ENCODE results near the gene ZNF423.
A peak's percentile ranks its signal among the peaks of the same experiment; 100 is the strongest.
"Not testable (repeated sequence)": the region's sequence is repeated elsewhere in the genome, so short reads cannot be mapped to it uniquely, and the experiment has no call there.

Gene ZNF423

GRCh38 chr16:49581630-49582298, 274.1 kb downstream of the ZNF423 start:
- no peak for DNase-seq (ENCODE audit: low spot score)

DNA sequence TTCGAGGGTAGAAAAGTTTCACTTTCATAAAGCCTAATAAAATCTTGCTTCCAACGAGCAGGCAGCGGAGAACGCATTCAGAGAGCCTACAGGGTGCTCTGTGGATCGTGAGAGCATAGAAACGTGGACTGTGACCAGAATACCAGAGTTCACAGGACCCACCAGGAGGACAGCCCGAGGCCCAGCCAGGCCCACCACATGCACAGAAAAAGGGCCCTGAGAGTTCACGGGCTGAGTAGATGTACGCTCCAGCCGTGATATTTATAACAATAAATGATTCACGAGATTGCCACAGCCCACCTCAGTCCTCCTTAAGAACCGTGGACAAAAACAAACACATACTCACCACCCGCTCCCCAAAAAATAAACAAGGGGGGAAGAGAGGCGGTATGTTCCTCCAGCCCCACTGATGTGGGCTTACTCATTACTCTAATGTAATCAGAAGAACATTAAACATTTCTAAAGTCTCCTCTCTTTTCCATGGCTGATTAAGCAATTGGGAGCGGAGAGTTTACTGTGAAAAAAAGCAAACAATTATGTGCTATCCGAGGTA, 275.1 kb downstream of the ZNF423 start:
- DNase-seq (ENCODE audit: low spot score) = no peak

DNA sequence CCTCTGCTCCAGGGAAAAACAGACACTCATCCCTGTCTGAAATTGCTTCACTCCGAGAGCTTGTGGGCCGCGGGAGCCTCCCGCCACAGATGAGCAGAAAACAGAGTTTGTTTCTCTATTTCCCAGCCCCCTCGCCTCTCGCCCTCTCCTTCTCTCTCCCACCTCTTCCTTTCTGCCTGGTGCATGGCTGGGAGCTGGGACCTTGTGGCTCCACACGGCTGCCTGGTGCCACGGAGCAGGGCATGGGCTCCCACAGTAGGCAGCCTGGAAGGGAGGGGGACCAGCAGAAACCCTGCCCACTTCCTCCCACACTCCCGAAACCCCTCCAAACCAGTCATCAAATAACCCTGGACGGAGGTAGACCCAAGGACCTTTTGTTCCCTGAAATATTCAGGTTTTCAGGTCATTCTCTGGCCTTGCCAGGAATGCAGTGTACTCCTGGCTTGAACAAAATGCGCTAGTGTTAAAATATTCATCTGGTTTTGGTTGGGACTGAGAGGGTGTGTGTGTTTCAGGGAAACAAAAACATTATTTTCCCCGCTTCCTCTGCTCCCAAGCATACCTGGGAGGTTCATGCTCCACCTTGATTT, 277.4 kb downstream of the ZNF423 start:
- no peak for DNase-seq (ENCODE audit: low spot score)

DNA sequence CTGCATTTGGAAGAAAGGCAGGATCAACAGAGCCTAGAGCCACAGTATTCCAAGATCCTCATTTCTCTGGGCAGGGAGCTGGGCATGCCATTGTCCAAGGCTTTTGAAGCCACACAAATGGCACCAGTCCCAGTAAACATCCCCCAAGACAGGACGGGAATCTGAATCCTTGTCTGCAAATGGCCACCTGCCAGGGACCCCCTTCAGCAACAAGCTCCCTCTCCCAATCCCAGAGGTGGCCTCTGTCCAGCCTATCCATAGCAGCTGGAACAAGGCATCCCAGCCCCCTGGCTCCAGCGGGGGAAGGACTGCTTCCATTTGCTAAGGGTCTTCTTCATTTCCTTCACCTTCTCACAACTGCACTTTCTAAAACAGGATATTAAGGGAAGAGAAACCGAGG, 277.9 kb downstream of the ZNF423 start:
- no peak for DNase-seq (ENCODE audit: low spot score)

DNA sequence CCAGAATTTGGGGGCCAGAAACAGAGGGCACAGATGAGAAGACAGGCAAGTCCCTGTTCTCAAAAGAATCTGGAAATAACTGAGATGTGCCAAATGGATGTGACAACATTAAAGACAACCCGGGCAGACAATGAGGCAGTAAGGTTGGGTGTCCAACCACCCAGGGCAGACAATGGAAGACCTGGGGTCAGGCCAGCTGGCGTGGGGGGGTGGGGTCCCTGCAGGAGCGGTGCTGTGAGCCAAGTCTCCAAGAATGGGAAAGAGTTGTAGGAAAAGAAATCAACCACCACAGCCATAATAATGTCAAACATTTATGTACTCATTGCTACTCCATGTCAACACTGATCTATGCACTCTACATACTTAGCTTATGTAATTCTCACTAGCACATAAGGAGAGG, 279.0 kb downstream of the ZNF423 start:
- no peak for DNase-seq (ENCODE audit: low spot score)

DNA sequence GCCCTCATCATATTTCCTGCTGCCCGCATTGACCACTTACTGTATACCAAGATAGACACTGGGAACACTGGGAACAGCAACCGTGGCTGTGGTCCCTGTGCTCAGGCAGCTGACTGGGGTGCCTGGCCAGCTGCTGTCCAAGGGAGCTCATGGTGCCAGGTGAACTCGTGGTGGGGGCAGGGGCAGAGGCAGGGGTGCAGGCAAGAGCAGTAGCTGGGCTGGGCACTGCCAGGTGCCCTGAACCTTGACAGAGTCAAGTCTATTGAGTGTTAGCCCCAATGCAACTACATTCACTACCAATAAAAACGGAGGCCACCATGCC, 279.8 kb downstream of the ZNF423 start:
- DNase-seq (ENCODE audit: low spot score) = no peak

GRCh38 chr16:49575346-49576172, 280.4 kb downstream of the ZNF423 start:
- peak; percentile 84 for DNase-seq (ENCODE audit: low spot score)

DNA sequence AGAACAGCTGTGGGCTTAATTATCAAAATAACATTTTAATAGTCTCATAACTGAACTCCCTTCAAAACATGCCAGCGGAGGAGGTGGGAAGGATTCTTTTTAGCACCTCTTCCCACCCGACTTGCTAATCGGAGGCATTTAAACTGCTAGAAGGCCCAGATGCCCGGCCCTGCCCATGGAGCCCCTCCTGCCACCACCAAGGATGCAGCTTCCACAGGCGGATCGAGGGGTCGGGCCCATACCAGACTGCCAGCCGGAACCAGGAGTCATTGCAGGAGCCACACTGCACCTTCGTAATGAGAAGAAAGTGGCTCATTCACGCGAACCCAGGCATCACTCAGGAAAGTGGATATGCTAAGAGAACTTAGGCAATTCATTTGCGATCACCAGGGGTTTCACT, 281.1 kb downstream of the ZNF423 start:
- DNase-seq (ENCODE audit: low spot score) = no peak

DNA sequence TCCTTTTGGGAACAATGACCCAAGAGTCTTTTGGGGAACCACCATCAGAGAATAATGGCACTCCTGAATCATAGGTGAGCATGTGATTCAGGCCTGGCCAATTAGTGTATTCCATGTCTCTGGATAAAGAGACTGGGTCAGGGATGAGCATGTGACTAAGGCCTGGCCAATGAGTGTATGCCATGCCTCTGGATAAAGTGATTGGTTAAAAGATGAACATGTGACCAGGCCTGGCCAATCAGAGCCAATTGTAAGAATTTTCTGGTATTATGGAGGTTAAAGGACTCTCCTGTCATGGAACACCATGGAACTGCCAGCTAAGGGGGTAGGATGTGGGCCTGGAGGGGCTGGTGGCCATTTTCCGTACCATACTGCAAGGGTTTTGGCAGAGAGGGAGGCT, 288.0 kb downstream of the ZNF423 start:
- DNase-seq (ENCODE audit: low spot score) = no peak

DNA sequence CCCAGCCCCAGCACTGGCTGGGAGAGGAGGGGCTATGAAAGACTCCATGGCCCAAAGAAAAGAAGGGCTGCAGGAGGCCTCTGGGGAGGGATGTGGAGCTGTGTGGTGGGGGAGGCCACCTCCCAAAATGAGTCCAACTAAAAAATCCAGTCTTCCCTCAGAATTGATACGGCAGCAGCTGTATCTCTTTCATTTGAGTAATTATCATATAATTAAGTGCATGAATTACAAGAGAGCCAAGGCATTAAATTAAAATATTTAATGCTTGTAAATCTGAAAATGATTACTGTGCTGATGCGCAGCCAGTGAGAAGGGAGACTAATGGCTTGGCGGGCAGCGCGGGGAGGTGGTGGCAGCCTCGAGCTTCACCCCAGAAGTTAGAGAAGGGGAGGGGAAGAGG, 289.5 kb downstream of the ZNF423 start:
- DNase-seq (ENCODE audit: low spot score) = no peak

GRCh38 chr16:49564496-49565229, 291.2 kb downstream of the ZNF423 start:
- no peak for DNase-seq (ENCODE audit: low spot score)

DNA sequence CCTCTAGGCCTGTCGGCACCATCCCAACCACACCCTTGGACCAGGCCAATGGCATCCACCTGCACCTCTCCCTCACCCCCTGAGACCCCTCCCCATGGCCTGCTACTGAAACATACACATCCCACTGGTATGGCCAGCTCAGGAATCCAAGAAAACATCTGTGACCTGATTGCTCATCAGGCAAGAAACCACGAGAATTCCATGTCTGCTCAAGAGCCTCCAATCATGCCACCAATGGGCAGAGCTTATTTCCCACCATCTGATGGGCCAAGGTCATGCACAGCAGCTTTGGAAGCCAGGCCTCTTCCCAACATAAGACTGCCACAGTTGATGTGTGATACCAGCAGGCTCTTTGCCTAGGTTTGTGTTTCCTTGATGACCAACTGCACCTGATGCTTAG, 292.2 kb downstream of the ZNF423 start:
- DNase-seq (ENCODE audit: low spot score) = no peak

DNA sequence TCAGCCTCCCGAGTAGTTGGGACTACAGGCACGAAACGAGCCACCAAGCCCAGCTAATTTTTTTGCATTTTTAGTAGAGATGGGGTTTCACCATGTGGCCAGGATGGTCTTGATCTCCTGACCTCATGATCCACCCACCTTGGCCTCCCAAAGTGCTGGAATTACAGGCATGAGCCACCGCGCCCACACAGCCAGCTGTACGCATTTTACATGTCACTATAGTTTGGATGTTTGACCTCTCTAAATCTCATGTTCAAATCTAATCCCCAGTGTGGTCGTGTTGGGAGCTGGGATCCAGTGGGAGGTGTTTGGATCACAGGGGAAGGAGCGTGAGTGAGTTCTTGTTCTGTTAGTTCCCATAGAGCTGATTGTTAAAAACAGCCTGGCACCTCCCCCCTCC, 293.0 kb downstream of the ZNF423 start:
- not testable (repeated sequence) for DNase-seq (ENCODE audit: low spot score)

DNA sequence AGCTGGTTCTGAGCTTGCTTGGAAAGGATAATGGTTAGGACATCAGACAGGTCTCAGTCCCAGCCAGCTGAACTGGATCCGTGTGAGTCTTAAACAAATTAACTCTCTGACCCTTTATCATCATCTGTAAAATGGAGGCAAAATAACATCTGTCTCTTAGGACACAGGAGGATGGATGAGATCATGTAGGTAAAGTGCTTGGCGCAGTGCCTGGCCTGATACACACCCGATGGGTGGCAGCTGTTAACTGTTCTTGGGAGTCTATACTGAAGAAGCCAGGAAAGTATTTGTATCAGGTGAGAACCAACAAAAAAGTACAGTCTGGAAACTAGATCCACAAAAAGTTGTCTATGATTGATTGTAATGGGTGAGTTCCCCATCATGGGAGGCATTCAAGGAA, 293.7 kb downstream of the ZNF423 start:
- no peak for DNase-seq (ENCODE audit: low spot score)

GRCh38 chr16:49560004-49560830, 295.7 kb downstream of the ZNF423 start:
- DNase-seq (ENCODE audit: low spot score) = no peak

DNA sequence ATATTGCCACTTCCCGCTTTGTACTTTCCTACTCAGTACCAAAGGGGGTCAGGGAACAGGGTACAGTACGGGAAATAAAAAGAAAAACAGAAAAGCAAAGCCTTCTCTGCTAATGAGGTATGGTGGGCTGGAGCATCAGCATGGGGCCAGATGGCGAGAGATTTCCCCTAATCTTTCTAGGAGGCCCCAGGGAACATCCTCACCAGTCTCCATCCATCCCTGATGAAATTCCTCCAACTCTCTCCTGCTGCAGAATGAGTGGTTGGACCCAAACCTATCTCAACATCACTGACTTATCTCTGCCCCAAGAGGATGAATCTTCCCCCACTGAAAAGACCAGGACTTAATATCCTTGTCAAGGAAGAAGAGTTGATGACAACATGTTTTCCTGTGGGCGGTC, 296.7 kb downstream of the ZNF423 start:
- DNase-seq (ENCODE audit: low spot score) = no peak

DNA sequence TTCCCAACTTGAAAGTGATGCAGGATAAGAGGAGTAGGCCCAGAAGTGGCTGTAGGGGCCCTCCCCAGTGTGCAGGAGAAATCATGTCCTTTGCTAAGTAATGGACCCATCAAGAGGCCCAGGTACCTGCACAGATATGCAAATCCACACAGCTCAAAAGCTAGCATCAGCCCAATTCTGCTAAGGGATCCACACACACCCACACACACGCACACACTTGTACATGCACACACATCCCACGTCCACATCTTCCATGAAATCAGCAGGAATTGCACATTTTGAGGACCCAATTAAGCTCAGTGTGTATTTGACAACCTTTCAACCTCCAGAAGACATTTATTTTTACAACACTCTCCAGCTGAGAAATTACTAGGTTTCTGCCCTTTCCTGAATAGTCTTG, 297.5 kb downstream of the ZNF423 start:
- no peak for DNase-seq (ENCODE audit: low spot score)

- no peak for DNase-seq (ENCODE audit: low spot score)
Observed at GRCh38 chr16:49556606-49557446, 299.1 kb downstream of the ZNF423 start.

DNA sequence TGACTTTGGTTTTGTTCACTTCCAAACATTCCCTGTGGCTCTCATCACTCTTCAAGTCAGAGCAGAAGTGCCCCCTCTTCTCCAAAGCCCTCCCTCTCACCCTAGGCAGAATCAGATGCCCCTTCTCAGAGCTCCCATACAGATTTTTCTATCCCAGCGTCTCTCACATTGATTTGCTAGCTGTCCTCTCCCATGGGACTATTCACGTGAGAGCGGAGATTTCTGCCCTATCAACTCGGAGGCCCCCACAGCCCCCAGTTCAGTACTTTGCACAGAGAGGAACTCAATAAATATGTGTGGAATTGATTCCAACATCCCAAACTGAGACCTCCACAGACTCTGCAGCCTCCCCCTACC, 299.7 kb downstream of the ZNF423 start:
- no peak for DNase-seq (ENCODE audit: low spot score)

DNA sequence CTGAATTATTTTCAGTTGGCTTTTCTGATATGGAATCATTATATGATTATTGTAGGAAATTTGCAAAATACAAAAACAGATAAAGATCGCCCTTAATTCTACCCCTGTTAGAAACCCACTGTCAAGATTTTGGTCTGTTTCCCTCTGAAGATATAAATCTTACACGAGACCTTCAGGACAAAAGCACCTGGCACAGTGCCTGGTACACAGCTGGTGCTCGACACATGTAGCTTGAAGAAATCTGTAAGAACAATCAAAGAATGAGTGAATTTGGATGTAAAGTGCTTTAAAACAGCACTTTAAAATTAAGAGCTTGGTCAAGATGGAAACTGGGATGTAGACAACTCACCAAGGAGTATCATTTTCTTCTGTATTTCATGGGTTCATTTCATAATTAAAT, 301.2 kb downstream of the ZNF423 start:
- no peak for DNase-seq (ENCODE audit: low spot score)

Data from germinal center (tissue), 1 donor.